ACC112 (cell line): ENCODE results near the gene RPS6KL1.

Experiments used
- H2AFZ ChIP-seq: fragments of 200-600 bp; sonication (generic); one replicate; pipeline ENCODE4 v1.6.0; 2017; ENCODE audit warnings: antibody characterized with exemption, low read length; ENCODE audit not compliant: unreplicated experiment
- H3K27ac ChIP-seq: fragments of 200-600 bp; sonication (generic); 2 replicates; pipeline ENCODE4 v1.5.1; 2014; ENCODE audit warnings: low read depth, mild to moderate bottlenecking, antibody characterized with exemption, low read length, moderate library complexity
- H3K27me3 ChIP-seq: fragments of 200-600 bp; sonication (generic); 2 replicates; pipeline ENCODE4 v1.6.1; 2014; ENCODE audit warnings: mild to moderate bottlenecking, antibody characterized with exemption, low read length, moderate library complexity, mixed read lengths; ENCODE audit not compliant: insufficient read depth
- H3K36me3 ChIP-seq: fragments of 200-600 bp; sonication (generic); 2 replicates; pipeline ENCODE4 v1.6.1; 2016; ENCODE audit warnings: mild to moderate bottlenecking, antibody characterized with exemption, low read length, moderate library complexity, mixed read lengths; ENCODE audit not compliant: insufficient read depth
- H3K4me1 ChIP-seq: fragments of 200-600 bp; sonication (generic); one replicate; pipeline ENCODE4 v1.6.1; 2016; ENCODE audit warnings: low read length, mixed read lengths; ENCODE audit not compliant: insufficient read depth, unreplicated experiment, control insufficient read depth
- H3K4me3 ChIP-seq: fragments of 200-600 bp; sonication (generic); 2 replicates; pipeline ENCODE4 v1.5.1; 2014; ENCODE audit warnings: mild to moderate bottlenecking, low read depth, low read length
- H3K79me2 ChIP-seq: fragments of 200-600 bp; sonication (generic); one replicate; pipeline ENCODE4 v1.6.0; 2016; ENCODE audit warnings: low read length; ENCODE audit not compliant: control insufficient read depth, unreplicated experiment, insufficient read depth

RPS6KL1 gene

GRCh38 chr14:74855945-74856344 lies 67.1 kb downstream of the RPS6KL1 start:
- no peaks in the 10 kb centered on the region for H3K27me3 ChIP-seq
- H3K27ac ChIP-seq, result no peak overlapping the region
- no peaks in the 10 kb centered on the region for H3K36me3 ChIP-seq
- H3K79me2 ChIP-seq, result no peaks in the 10 kb centered on the region
- H3K4me3 ChIP-seq, result no peak overlapping the region
- H2AFZ ChIP-seq, result no peak overlapping the region
- peaks cover 12% of the 10 kb centered on the region for H3K4me1 ChIP-seq

DNA sequence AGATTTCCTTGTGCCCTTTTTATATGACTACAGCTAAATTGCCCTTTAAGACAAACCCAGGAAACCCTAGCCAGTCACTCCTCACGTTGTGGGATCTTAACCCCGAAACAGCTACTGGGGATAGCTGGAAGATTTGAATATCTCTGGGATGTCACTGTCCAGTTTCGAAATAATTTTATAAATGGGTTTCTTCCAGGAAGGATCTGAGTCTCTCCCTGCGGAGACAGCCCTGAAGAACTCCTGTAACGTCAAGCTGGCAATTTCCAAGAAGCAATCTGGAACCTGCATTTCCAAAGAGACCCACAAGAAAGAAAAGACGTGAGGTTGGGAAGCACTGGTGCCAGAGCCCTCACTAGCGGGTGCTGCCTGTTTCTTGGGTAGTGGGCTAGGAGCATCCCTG lies 68.0 kb downstream of the RPS6KL1 start:
- no peak overlapping the region for H3K27ac ChIP-seq
- H3K4me3 ChIP-seq, result no peak overlapping the region
- H2AFZ ChIP-seq, result no peak overlapping the region
- H3K36me3 ChIP-seq, result no peaks in the 10 kb centered on the region
- peaks cover 12% of the 10 kb centered on the region for H3K4me1 ChIP-seq
- H3K27me3 ChIP-seq, result no peaks in the 10 kb centered on the region
- H3K79me2 ChIP-seq, result no peaks in the 10 kb centered on the region
